ENCODE data around the gene GPRC5A.

GRCh38 chr12:12845794-12846243 lies 45.5 kb upstream of the GPRC5A start:
- TF ChIP-seq REST (IDR thresholded peaks at IDR 0.05; ENCODE audit: insufficient replicate concordance, low read depth) (no peak), CTCF (IDR thresholded peaks at IDR 0.05; ENCODE audit: insufficient read depth, low read length) (no peak), POLR2AphosphoS5 (IDR thresholded peaks at IDR 0.05; ENCODE audit: low read depth) (no peak), SPI1 (IDR thresholded peaks at IDR 0.05; ENCODE audit: borderline replicate concordance, low read depth) (no peak), GABPA (IDR thresholded peaks at IDR 0.05; ENCODE audit: low read depth) (no peak)

All from HL-60 (cell line).